Body of pancreas (tissue), 4 donors: Measurements from ENCODE around the gene TMEM255B.

Source experiments
- CTCF ChIP-seq, 7 experiments: fragments of 450-650 bp in 4 of 7; fragments of 200-600 bp in 3 of 7; sonication (generic) in 3 of 7; IDR thresholded peaks; one replicate each; pipeline ENCODE4 v1.5.1; 2016 to 2019; ENCODE audit warnings: antibody characterized with exemption in 7 of 7
- POLR2A ChIP-seq, 3 donors: fragments of 450-650 bp; IDR thresholded peaks; one replicate each; pipeline ENCODE4 v1.6.1; 2016; ENCODE audit warnings: antibody characterized with exemption in 3 of 3, mild to moderate bottlenecking in 2 of 3

- TF ChIP-seq CTCF (IDR thresholded peaks at IDR 0.05) (no peak), POLR2A (IDR thresholded peaks at IDR 0.05) (no peak)
Observed at GRCh38 chr13:113767366-113767765, 8.3 kb downstream of the TMEM255B start.
